Measurements from ENCODE around the gene NALCN. TPM values are rescaled to one million over a fixed set of nuclear protein-coding genes. Genes with fewer than 3 reads are reported as not detected.

Gene NALCN
- total RNA-seq, 2 donors from 2014 or later: 26.9 to 28.6 TPM

- Histone ChIP-seq H3K36me3 (no peaks in the 10 kb centered on the region), H3K9me3 (no peaks in the 10 kb centered on the region), H3K27me3 (replicated peaks; ENCODE audit: insufficient read depth) (no peaks in the 10 kb centered on the region), H3K27ac (peak overlapping the region; percentile 84 to 90), H3K4me1 (ENCODE audit: control insufficient read depth in 1 of 2, low read depth in 2 of 2) (peaks cover 37 to 62% of the 10 kb centered on the region in 2 donors), H3K4me3 (peak overlapping the region; percentile 82)
- ATAC-seq (ENCODE audit: insufficient number of reproducible peaks, low FRiP score, low read depth): no peak
- DNase-seq (ENCODE audit: low spot score): no peak
- peak; percentile 5 for TF ChIP-seq CTCF (IDR thresholded peaks at IDR 0.05)
These were observed 37.5 kb upstream of the NALCN start for GRCh38 chr13:101453784-101454201.

GRCh38 chr13:101452519-101453485 lies 36.5 kb upstream of the NALCN start, which contains the start of gene ITGBL1:
TSS of gene ITGBL1 (plus strand) at chr13:101452675. CDS start at chr13:101452834, 159 bp downstream.
- Histone ChIP-seq H3K9me3 (no peaks in the 10 kb centered on the region), H3K27ac (peak within 1 kb of the TSS; percentile 84 to 90), H3K36me3 (no peaks in the 10 kb centered on the region), H3K4me3 (peak within 1 kb of the TSS; percentile 82), H3K27me3 (replicated peaks; ENCODE audit: insufficient read depth) (no peaks in the 10 kb centered on the region), H3K4me1 (ENCODE audit: control insufficient read depth in 1 of 2, low read depth in 2 of 2) (peaks cover 29 to 52% of the 10 kb centered on the region in 2 donors)
- no peak for TF ChIP-seq CTCF (IDR thresholded peaks at IDR 0.05)
- DNase-seq (ENCODE audit: low spot score) (no peak), ATAC-seq (ENCODE audit: insufficient number of reproducible peaks, low FRiP score, low read depth) (no peak)

GRCh38 chr13:101451641-101452040 lies 35.3 kb upstream of the NALCN start:
- no peaks in the 10 kb centered on the region for H3K27me3 ChIP-seq (replicated peaks; ENCODE audit: insufficient read depth)
- peak overlapping the region; percentile 84 to 90 for H3K27ac ChIP-seq
- peaks cover 21 to 40% of the 10 kb centered on the region in 2 donors for H3K4me1 ChIP-seq (ENCODE audit: control insufficient read depth in 1 of 2, low read depth in 2 of 2)
- no peak for ATAC-seq (ENCODE audit: insufficient number of reproducible peaks, low FRiP score, low read depth)
- no peak overlapping the region for H3K4me3 ChIP-seq
- no peaks in the 10 kb centered on the region for H3K36me3 ChIP-seq
- no peaks in the 10 kb centered on the region for H3K9me3 ChIP-seq
- DNase-seq (ENCODE audit: low spot score): no peak
- TF ChIP-seq CTCF (IDR thresholded peaks at IDR 0.05): no peak

- Histone ChIP-seq H3K4me1 (ENCODE audit: control insufficient read depth in 1 of 2, low read depth in 2 of 2) (peaks cover 15 to 31% of the 10 kb centered on the region in 2 donors), H3K4me3 (no peak overlapping the region), H3K36me3 (no peaks in the 10 kb centered on the region), H3K9me3 (no peaks in the 10 kb centered on the region), H3K27ac (peak overlapping the region in 1 of 2 donors; percentile 11), H3K27me3 (replicated peaks; ENCODE audit: insufficient read depth) (no peaks in the 10 kb centered on the region)
- TF ChIP-seq CTCF (IDR thresholded peaks at IDR 0.05): no peak
- ATAC-seq (ENCODE audit: insufficient number of reproducible peaks, low FRiP score, low read depth): no peak
- DNase-seq (ENCODE audit: low spot score): no peak
These were observed 34.4 kb upstream of the NALCN start for GRCh38 chr13:101450749-101451130.
